Stomach smooth muscle (tissue), 2 donors: Measurements from ENCODE around the gene TSC22D4.
A peak's percentile ranks its signal among the peaks of the same experiment; 100 is the strongest.
"Not testable (repeated sequence)": the region's sequence is repeated elsewhere in the genome, so short reads cannot be mapped to it uniquely, and the experiment has no call there.

Experiments
- H3K27ac ChIP-seq: one replicate; pipeline ENCODE4 v1.7.0; 2013; ENCODE audit warnings: mild to moderate bottlenecking, low read length, inconsistent platforms
- H3K27me3 ChIP-seq, 2 donors: one replicate each; pipeline ENCODE4 v1.7.0; 2013; ENCODE audit warnings: low read length in 2 of 2; ENCODE audit not compliant: insufficient read depth in 2 of 2, control insufficient read depth in 1 of 2
- H3K36me3 ChIP-seq, 2 donors: one replicate each; pipeline ENCODE4 v1.7.0; 2013; ENCODE audit warnings: low read length in 2 of 2; ENCODE audit not compliant: control insufficient read depth in 2 of 2, insufficient read depth in 2 of 2
- H3K4me1 ChIP-seq: one replicate; pipeline ENCODE4 v1.7.0; 2013; ENCODE audit warnings: low read length; ENCODE audit not compliant: control insufficient read depth, insufficient read depth
- H3K4me3 ChIP-seq, 2 donors: one replicate each; pipeline ENCODE4 v1.7.0; 2013; ENCODE audit warnings: low read length in 2 of 2
- H3K9ac ChIP-seq, 2 donors: one replicate each; pipeline ENCODE4 v1.7.0; 2013; ENCODE audit warnings: low read length in 2 of 2, mild to moderate bottlenecking in 1 of 2
- H3K9me3 ChIP-seq, 2 donors: one replicate each; pipeline ENCODE4 v1.7.0; 2013; ENCODE audit warnings: low read length in 2 of 2; ENCODE audit not compliant: control insufficient read depth in 2 of 2
- donor health status: healthy.
- donor health status: Pancreatic carcinoma.

Gene TSC22D4

DNA sequence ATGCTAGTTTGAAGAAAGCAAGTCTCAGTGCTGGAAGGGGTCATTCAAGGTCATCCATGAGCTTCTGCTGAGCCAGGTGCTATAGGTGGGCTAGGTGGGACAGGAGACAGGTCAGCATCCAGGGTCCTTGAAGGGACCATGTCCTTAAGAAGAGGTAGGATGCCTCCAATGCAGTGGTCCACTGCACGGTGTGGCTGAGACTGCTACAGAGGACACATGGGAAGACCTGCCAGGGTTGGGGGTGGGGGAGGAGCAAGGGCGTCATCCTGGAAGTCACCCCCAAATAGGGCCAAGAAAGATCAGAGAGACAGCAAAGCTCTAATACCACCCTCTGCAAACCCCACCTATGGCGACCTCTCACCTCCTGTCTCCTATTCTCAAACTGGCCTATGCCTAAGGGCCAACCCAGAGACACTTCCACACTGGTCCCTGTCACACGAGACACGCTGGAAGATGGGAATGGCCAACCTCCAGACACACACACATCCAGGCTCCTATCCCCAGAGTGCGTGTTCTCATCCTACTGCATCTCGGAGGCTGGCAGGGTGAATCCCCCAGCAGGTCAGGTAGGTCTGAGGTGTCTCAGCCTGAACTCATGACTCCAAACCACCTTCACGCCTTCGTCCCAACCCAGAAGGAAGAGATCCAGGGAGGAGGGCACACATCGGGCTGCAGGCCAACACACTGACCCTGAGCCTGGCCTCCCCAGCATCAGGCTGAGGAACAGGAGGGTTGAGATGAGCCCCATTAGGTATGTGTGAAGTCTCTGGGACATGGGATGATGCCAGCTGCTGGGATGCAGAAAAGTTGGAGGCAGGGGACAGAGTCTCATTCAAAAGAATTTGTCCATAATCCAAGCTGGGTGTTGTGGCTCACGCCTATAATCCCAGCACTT, 37.1 kb downstream of the TSC22D4 start:
- Histone ChIP-seq H3K27ac (no peak overlapping the region), H3K27me3 (no peaks in the 10 kb centered on the region), H3K4me3 (no peak overlapping the region), H3K9ac (no peak overlapping the region), H3K36me3 (no peaks in the 10 kb centered on the region), H3K4me1 (no peaks in the 10 kb centered on the region), H3K9me3 (no peaks in the 10 kb centered on the region)

GRCh38 chr7:100439244-100439643, 39.8 kb downstream of the TSC22D4 start:
- H3K27me3 ChIP-seq, H3K9ac ChIP-seq, H3K36me3 ChIP-seq, H3K4me3 ChIP-seq, H3K27ac ChIP-seq, H3K9me3 ChIP-seq: not testable (repeated sequence)
- peaks cover 18% of the 10 kb centered on the region for H3K4me1 ChIP-seq

- not testable (repeated sequence) for H3K9ac ChIP-seq, H3K27me3 ChIP-seq, H3K27ac ChIP-seq, H3K4me3 ChIP-seq, H3K9me3 ChIP-seq, H3K36me3 ChIP-seq
- H3K4me1 ChIP-seq = peaks cover 21% of the 10 kb centered on the region
These were observed 40.3 kb downstream of the TSC22D4 start for GRCh38 chr7:100438731-100439130.

DNA sequence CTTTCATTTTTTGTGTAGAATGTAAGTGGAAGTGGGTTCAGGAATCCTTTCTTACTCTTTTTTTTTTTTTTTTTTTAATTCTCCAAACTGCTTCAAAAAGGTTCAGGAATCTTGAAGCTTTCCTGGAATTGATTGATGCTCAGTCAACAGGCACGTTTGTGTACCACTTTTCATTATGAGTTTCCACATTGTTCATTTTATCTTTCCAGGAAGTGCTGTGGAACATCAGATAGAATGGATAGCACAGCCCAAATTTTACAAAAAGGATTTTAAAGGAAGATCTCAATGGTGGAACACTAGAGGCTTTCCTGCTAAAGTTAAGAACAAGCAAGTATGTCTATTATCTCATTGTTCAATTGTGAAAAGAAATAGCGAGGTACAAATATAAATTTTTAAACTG, 40.8 kb downstream of the TSC22D4 start:
- H3K36me3 ChIP-seq = peaks cover 11 to 13% of the 10 kb centered on the region in 2 donors
- no peak overlapping the region for H3K4me3 ChIP-seq
- peaks cover 21% of the 10 kb centered on the region for H3K4me1 ChIP-seq
- no peak overlapping the region for H3K9ac ChIP-seq
- H3K27me3 ChIP-seq = no peaks in the 10 kb centered on the region
- no peaks in the 10 kb centered on the region for H3K9me3 ChIP-seq
- no peak overlapping the region for H3K27ac ChIP-seq

DNA sequence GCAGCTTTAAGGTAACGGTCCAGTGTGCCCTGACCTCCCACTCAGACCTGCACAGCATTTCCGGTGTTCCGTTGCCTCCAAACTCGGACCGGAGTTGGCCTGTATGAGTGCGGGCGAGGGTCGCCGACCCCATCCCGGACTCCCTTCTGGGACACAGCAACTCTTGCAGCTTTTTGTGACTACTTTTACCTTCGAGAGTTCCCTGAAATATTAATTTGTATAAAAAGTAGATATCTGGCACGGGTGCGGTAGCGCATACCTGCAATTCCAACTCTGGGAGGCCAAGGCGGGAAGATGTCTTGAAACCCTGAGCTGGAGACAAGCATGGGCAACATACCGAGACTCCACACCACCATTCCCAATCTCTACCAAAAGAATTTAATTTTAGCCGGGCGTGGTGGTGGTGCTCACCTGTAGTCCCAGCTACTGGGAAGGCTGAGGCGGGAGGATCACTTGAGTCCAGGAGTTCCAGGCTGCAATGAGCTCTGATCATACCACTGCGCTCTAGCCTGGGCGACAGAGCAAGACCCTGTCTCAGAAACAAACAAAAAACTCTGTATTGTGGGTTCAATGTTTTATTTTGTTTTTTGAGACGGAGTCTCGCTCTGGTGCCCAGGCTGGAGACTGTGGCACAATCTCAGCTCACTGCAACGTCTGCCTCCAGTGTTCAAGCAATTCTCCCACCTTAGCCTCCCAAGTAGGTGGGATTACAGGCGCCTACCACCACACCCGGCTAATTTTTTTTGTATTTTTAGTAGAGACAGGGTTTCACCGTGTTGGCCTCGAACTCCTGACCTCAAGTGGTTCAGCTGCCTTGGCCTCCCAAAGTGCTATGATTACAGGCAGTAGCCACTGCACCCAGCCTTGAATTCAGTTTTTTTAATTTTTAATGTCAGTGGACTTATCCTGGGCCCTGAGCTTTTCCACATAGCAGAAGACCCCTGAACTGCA, 41.6 kb downstream of the TSC22D4 start:
- H3K36me3 ChIP-seq = peaks cover 17% of the 10 kb centered on the region in 2 donors
- H3K4me1 ChIP-seq = peaks cover 25% of the 10 kb centered on the region
- H3K9me3 ChIP-seq = no peaks in the 10 kb centered on the region
- peak overlapping the region; percentile 75 for H3K27ac ChIP-seq
- no peaks in the 10 kb centered on the region for H3K27me3 ChIP-seq
- no peak overlapping the region for H3K9ac ChIP-seq
- H3K4me3 ChIP-seq = no peak overlapping the region

- H3K9ac ChIP-seq = peak overlapping the region; percentile 79 to 90
- peaks cover 41% of the 10 kb centered on the region for H3K4me1 ChIP-seq
- H3K27ac ChIP-seq = peak overlapping the region; percentile 75
- H3K9me3 ChIP-seq = no peaks in the 10 kb centered on the region
- H3K36me3 ChIP-seq = peaks cover 17 to 20% of the 10 kb centered on the region in 2 donors
- H3K27me3 ChIP-seq = no peaks in the 10 kb centered on the region
- peak overlapping the region; percentile 72 to 91 for H3K4me3 ChIP-seq
These were observed 43.4 kb downstream of the TSC22D4 start for GRCh38 chr7:100435401-100436304.

DNA sequence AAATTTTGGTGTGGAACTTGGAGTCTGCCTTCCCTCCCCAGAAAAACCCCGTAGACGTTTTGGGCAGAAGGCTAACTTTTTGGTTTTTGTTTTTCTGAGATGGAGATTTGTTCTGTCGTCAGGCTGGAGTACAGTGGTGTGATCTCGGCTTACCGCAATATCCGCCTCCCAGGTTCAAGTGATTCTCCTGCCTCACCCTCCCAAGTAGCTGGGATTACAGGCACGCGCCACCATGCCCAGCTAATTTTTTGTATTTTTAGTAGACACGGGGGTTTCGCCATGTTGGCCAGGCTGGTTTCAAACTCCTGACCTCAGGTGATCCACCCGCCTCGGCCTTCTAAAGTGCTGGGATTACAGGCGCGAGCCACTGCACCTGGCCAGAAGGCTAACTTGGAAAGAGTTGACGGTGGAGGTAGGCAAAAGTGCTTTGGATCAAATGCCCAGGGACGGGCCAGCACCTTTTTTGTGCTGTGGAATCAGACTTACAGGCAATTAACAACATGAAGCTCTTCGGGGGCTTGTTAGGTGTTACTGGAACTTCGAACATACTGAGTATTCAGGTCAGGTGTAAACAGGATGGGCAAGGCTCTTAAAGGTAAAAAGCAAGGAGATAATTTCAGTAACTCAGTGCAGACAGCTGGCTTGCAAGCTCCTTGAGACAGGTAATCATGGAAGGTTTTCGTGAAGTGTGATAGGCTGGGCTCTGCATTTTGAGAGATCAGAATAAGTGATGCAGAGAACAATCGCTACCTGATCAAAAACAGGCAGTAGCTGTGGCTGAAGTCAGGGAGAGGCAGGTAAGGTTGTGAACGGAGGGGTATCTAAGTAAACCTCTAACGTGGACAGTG, 44.5 kb downstream of the TSC22D4 start:
- Histone ChIP-seq H3K9me3 (no peaks in the 10 kb centered on the region), H3K4me1 (peaks cover 45% of the 10 kb centered on the region), H3K4me3 (peak overlapping the region; percentile 57 to 91), H3K27me3 (no peaks in the 10 kb centered on the region), H3K36me3 (peaks cover 17 to 20% of the 10 kb centered on the region in 2 donors), H3K27ac (no peak overlapping the region), H3K9ac (peak overlapping the region; percentile 74 to 90)

- H3K27me3 ChIP-seq = no peaks in the 10 kb centered on the region
- H3K9ac ChIP-seq = no peak overlapping the region
- peaks cover 45% of the 10 kb centered on the region for H3K4me1 ChIP-seq
- H3K27ac ChIP-seq = no peak overlapping the region
- peaks cover 17 to 20% of the 10 kb centered on the region in 2 donors for H3K36me3 ChIP-seq
- no peak overlapping the region for H3K4me3 ChIP-seq
- H3K9me3 ChIP-seq = no peaks in the 10 kb centered on the region
These were observed 45.3 kb downstream of the TSC22D4 start for GRCh38 chr7:100433592-100434296.

DNA sequence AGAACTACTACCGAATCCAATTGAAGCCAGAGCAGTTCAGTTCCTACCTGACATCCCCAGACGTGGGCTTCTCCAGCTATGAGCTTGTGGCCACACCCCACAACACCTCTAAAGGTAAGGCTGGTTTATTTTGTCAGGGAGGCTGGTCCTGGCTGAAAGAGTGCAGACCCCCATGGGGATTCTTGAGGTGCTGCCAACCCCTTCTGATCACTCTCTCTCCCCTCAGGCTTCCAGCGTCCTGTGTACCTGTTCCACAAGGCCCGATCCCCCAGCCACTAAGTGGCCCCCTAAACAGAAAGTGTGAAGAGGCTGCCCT, 45.8 kb downstream of the TSC22D4 start:
- Histone ChIP-seq H3K27me3 (no peaks in the 10 kb centered on the region), H3K9ac (no peak overlapping the region), H3K4me1 (peaks cover 45% of the 10 kb centered on the region), H3K4me3 (no peak overlapping the region), H3K36me3 (peaks cover 17 to 20% of the 10 kb centered on the region in 2 donors), H3K27ac (no peak overlapping the region), H3K9me3 (no peaks in the 10 kb centered on the region)
